Esophagus (tissue), 2 donors: ENCODE data around the gene SLC44A4. TPM values are rescaled to one million over a fixed set of nuclear protein-coding genes. Genes with fewer than 3 reads are reported as not detected.
A peak's percentile ranks its signal among the peaks of the same experiment; 100 is the strongest.
"Not testable (repeated sequence)": the region's sequence is repeated elsewhere in the genome, so short reads cannot be mapped to it uniquely, and the experiment has no call there.

Source experiments
- H3K27ac ChIP-seq, 2 donors: one replicate each; pipeline ENCODE4 v1.5.1; 2013; ENCODE audit warnings: low read depth in 2 of 2, mild to moderate bottlenecking in 2 of 2, inconsistent platforms in 1 of 2, low read length in 1 of 2, moderate library complexity in 1 of 2
- H3K27me3 ChIP-seq, 2 donors: one replicate each; pipeline ENCODE4 v1.6.1; 2013; ENCODE audit warnings: low read length in 2 of 2, control low read depth in 1 of 2, mild to moderate bottlenecking in 1 of 2; ENCODE audit not compliant: insufficient read depth in 2 of 2, control insufficient read depth in 1 of 2
- H3K36me3 ChIP-seq, 2 donors: one replicate each; pipeline ENCODE4 v1.6.1; 2013; ENCODE audit warnings: low read length in 1 of 2; ENCODE audit not compliant: control insufficient read depth in 2 of 2, insufficient read depth in 2 of 2
- H3K4me1 ChIP-seq, 2 donors: one replicate each; pipeline ENCODE4 v1.6.1; 2013; ENCODE audit warnings: low read length in 1 of 2; ENCODE audit not compliant: control insufficient read depth in 2 of 2, insufficient read depth in 2 of 2
- H3K4me3 ChIP-seq, 2 donors: one replicate each; pipeline ENCODE4 v1.5.1; 2013; ENCODE audit warnings: low read length in 2 of 2, mild to moderate bottlenecking in 2 of 2, low read depth in 1 of 2, moderate library complexity in 1 of 2
- H3K9me3 ChIP-seq, 2 donors: one replicate each; pipeline ENCODE4 v1.6.1; 2013; ENCODE audit warnings: mild to moderate bottlenecking in 2 of 2, low read depth in 1 of 2, low read length in 1 of 2, moderate library complexity in 1 of 2; ENCODE audit not compliant: control insufficient read depth in 2 of 2, insufficient read depth in 1 of 2
- WGBS, 2 donors: extraction: QIAGEN DNeasy Blood & Tissue Kit; methylation state at CpG; one replicate each; pipeline ENCODE4 v1.1.7; 2013; 5-methylcytosine and 5-hydroxymethylcytosine counted together
- polyA plus RNA-seq, 2 donors: library from polyadenylated mRNA; stranded (reverse); fragments of 200-250 nt; gene quantifications; one replicate each; pipeline ENCODE4 v1.2.3, GENCODE V29; 2013
- donor health status: healthy with polysubstance abuse.
- donor health status: Bipolar disorder and iron deficiency.

The SLC44A4 gene
- polyA plus RNA-seq, 2 donors: 0.19 to 0.33 TPM

- H3K4me1 ChIP-seq, H3K36me3 ChIP-seq, H3K9me3 ChIP-seq, H3K4me3 ChIP-seq, H3K27me3 ChIP-seq: not testable (repeated sequence)
- H3K27ac ChIP-seq: peak overlapping the region; percentile 80 to 89
- 53 to 63% methylated on average over 9 of the region's 9 CpGs for WGBS, 2 donors
Observed at GRCh38 chr6:31823592-31824196, 55.1 kb downstream of the SLC44A4 start.

- Histone ChIP-seq H3K9me3 (no peaks in the 10 kb centered on the region), H3K36me3 (no peaks in the 10 kb centered on the region), H3K4me1 (peaks cover 0 to 2% of the 10 kb centered on the region in 2 donors), H3K27ac (peak overlapping the region; percentile 98 to 100), H3K27me3 (no peaks in the 10 kb centered on the region), H3K4me3 (peak overlapping the region; percentile 41 to 51)
- WGBS, 2 donors: 0 to 1% methylated on average over 20 to 25 of the region's 25 CpGs
Observed at GRCh38 chr6:31822036-31822821, 56.6 kb downstream of the SLC44A4 start.

- Histone ChIP-seq H3K27me3 (no peaks in the 10 kb centered on the region), H3K4me1 (peaks cover 0 to 2% of the 10 kb centered on the region in 2 donors), H3K36me3 (no peaks in the 10 kb centered on the region), H3K9me3 (no peaks in the 10 kb centered on the region), H3K4me3 (peak overlapping the region; percentile 44 to 51), H3K27ac (peak overlapping the region; percentile 98 to 100)
- WGBS, 2 donors: 3% methylated on average over 39 of the region's 39 CpGs
Observed at GRCh38 chr6:31821301-31822035, 57.3 kb downstream of the SLC44A4 start.

GRCh38 chr6:31820399-31820798 lies 58.4 kb downstream of the SLC44A4 start:
- not testable (repeated sequence) for H3K27me3 ChIP-seq, H3K36me3 ChIP-seq, H3K4me1 ChIP-seq, H3K4me3 ChIP-seq, H3K9me3 ChIP-seq
- 64 to 68% methylated on average over 10 of the region's 10 CpGs for WGBS, 2 donors
- H3K27ac ChIP-seq: peak overlapping the region; percentile 37 to 58

- Histone ChIP-seq H3K4me3 (no peak overlapping the region), H3K36me3 (no peaks in the 10 kb centered on the region), H3K27ac (peak overlapping the region; percentile 53 to 76), H3K27me3 (no peaks in the 10 kb centered on the region), H3K9me3 (no peaks in the 10 kb centered on the region), H3K4me1 (peaks cover 2% of the 10 kb centered on the region in 2 donors)
Observed at GRCh38 chr6:31819871-31820299, 58.9 kb downstream of the SLC44A4 start.

- not testable (repeated sequence) for H3K4me1 ChIP-seq, H3K27me3 ChIP-seq, H3K36me3 ChIP-seq, H3K9me3 ChIP-seq
- peak overlapping the region; percentile 66 to 77 for H3K27ac ChIP-seq
- H3K4me3 ChIP-seq: peak overlapping the region; percentile 45 to 52
- WGBS, 2 donors: 19 to 44% methylated on average over 8 of the region's 8 CpGs
Observed at GRCh38 chr6:31817929-31818511, 60.8 kb downstream of the SLC44A4 start.

- H3K4me1 ChIP-seq, H3K36me3 ChIP-seq, H3K9me3 ChIP-seq, H3K27me3 ChIP-seq: not testable (repeated sequence)
- Histone ChIP-seq H3K4me3 (peak overlapping the region; percentile 52 to 70), H3K27ac (peak overlapping the region; percentile 69 to 81)
- WGBS, 2 donors: 17 to 29% methylated on average over 12 to 15 of the region's 37 CpGs
Observed at GRCh38 chr6:31817133-31817928, 61.5 kb downstream of the SLC44A4 start.

- Histone ChIP-seq H3K9me3 (no peaks in the 10 kb centered on the region), H3K27ac (peak within 1 kb of the TSS; percentile 99 to 100), H3K27me3 (no peaks in the 10 kb centered on the region), H3K4me3 (peak within 1 kb of the TSS; percentile 75 to 84), H3K4me1 (peaks cover 0 to 3% of the 10 kb centered on the region in 2 donors), H3K36me3 (no peaks in the 10 kb centered on the region)
- WGBS, 2 donors: 0 to 1% methylated on average over 55 to 56 of the region's 56 CpGs
Observed at GRCh38 chr6:31815025-31815838, 63.6 kb downstream of the SLC44A4 start, which contains the start of the genes HSPA1A and HSPA1L. Gene HSPA1A (plus strand): TSS chr6:31815543. CDS start chr6:31815757, 214 bp downstream. Gene HSPA1L (minus strand): TSS chr6:31815283. CDS start chr6:31811972, 3,311 bp downstream.
